Hepatocyte (in vitro differentiated cells): ENCODE data around the gene SOX4. TPM values are rescaled to one million over a fixed set of nuclear protein-coding genes. Genes with fewer than 3 reads are reported as not detected.

ENCODE experiments used
- DNase-seq: peaks from one replicate; pipeline ENCODE4 v3.0.0-alpha.2; 2016; ENCODE audit warnings: low spot score
- H2AFZ ChIP-seq: fragments of 200-600 bp; sonication (generic); 2 replicates; pipeline ENCODE4 v1.6.0; 2016; ENCODE audit warnings: antibody characterized with exemption, mild to moderate bottlenecking
- H3K27ac ChIP-seq: fragments of 200-600 bp; sonication (generic); 2 replicates; pipeline ENCODE4 v1.5.1; 2016; ENCODE audit warnings: mild to moderate bottlenecking
- H3K27me3 ChIP-seq: fragments of 200-600 bp; sonication (generic); 2 replicates; pipeline ENCODE4 v1.6.1; 2016
- H3K36me3 ChIP-seq: fragments of 200-600 bp; sonication (generic); replicated peaks from 2 replicates; pipeline ENCODE4 v1.5.1; 2016; ENCODE audit warnings: low read depth; ENCODE audit not compliant: insufficient read depth
- H3K4me1 ChIP-seq: fragments of 200-600 bp; sonication (generic); 2 replicates; pipeline ENCODE4 v1.5.1; 2016; ENCODE audit warnings: mild to moderate bottlenecking, moderate library complexity; ENCODE audit not compliant: insufficient read depth
- H3K4me2 ChIP-seq: fragments of 200-600 bp; sonication (generic); 2 replicates; pipeline ENCODE4 v1.6.0; 2016
- H3K4me3 ChIP-seq: fragments of 200-600 bp; sonication (generic); 2 replicates; pipeline ENCODE4 v1.5.1; 2016; ENCODE audit warnings: mild to moderate bottlenecking
- H3K79me2 ChIP-seq: fragments of 200-600 bp; sonication (generic); 2 replicates; pipeline ENCODE4 v1.6.0; 2017; ENCODE audit warnings: mild to moderate bottlenecking
- H3K9me2 ChIP-seq: fragments of 200-600 bp; sonication (generic); replicated peaks from 2 replicates; pipeline ENCODE4 v1.6.0; 2017; ENCODE audit warnings: mild to moderate bottlenecking; ENCODE audit not compliant: insufficient read depth
- H3K9me3 ChIP-seq: fragments of 200-600 bp; sonication (generic); 2 replicates; pipeline ENCODE4 v1.5.1; 2016; ENCODE audit warnings: low read depth, mild to moderate bottlenecking
- H4K20me1 ChIP-seq: fragments of 200-600 bp; sonication (generic); 2 replicates; pipeline ENCODE4 v1.6.0; 2016; ENCODE audit warnings: mild to moderate bottlenecking; ENCODE audit not compliant: insufficient read depth, poor library complexity, severe bottlenecking
- CTCF ChIP-seq: fragments of 200-600 bp; sonication (generic); IDR thresholded peaks from 2 replicates; pipeline ENCODE4 v1.5.1; 2016; ENCODE audit warnings: antibody characterized with exemption, mild to moderate bottlenecking; ENCODE audit not compliant: poor library complexity
- EZH2 ChIP-seq: fragments of 200-600 bp; sonication (generic); IDR thresholded peaks from 2 replicates; pipeline ENCODE4 v1.6.1; 2016; ENCODE audit warnings: antibody characterized with exemption, mild to moderate bottlenecking, borderline replicate concordance
- EZH2phosphoT487 ChIP-seq: fragments of 200-600 bp; sonication (generic); IDR thresholded peaks from one replicate; pipeline ENCODE4 v1.6.1; 2018; ENCODE audit warnings: antibody characterized with exemption, mild to moderate bottlenecking, low read depth, moderate library complexity; ENCODE audit not compliant: unreplicated experiment, severe bottlenecking
- WGBS: methylation state at CpG from one replicate; pipeline ENCODE4 v1.1.6; 2016; ENCODE audit warnings: low lambda C conversion rate; ENCODE audit errors: missing lambda C conversion rate; 5-methylcytosine and 5-hydroxymethylcytosine counted together
- polyA plus RNA-seq: library from polyadenylated mRNA; unstranded; fragments of >200 nt; fragmentation: Nextera tagmentation; extraction: Ambion mirVana; gene quantifications from 2 replicates; pipeline ENCODE4 v1.2.1, GENCODE V29; 2016
- total RNA-seq: library from RNA; depleted of rRNA; stranded (reverse); fragments of >200 nt; gene quantifications from 2 replicates; pipeline ENCODE4 v1.2.3, GENCODE V29; 2014

SOX4 gene
- total and polyA plus RNA-seq, 2 experiments from 2014 or later: 62.2 to 92.5 TPM

- TF ChIP-seq EZH2: no peak
- 36% methylated on average over 3 of the region's 3 CpGs for WGBS
- Histone ChIP-seq H3K4me3 (no peak overlapping the region), H3K27ac (no peak overlapping the region), H3K9me3 (no peaks in the 10 kb centered on the region), H3K36me3 (no peaks in the 10 kb centered on the region), H3K9me2 (no peaks in the 10 kb centered on the region), H3K79me2 (peaks cover 54% of the 10 kb centered on the region), H2AFZ (no peak overlapping the region), H3K4me1 (peaks cover 5% of the 10 kb centered on the region), H3K4me2 (peak overlapping the region; percentile 80), H3K27me3 (no peaks in the 10 kb centered on the region), H4K20me1 (peaks cover 31% of the 10 kb centered on the region)
- DNase-seq: no peak
These were observed 5.6 kb downstream of the SOX4 start for GRCh38 chr6:21599051-21599696.

GRCh38 chr6:21601339-21601923 lies 7.9 kb downstream of the SOX4 start:
- Histone ChIP-seq H3K27ac (no peak overlapping the region), H4K20me1 (peaks cover 26% of the 10 kb centered on the region), H3K27me3 (no peaks in the 10 kb centered on the region), H3K79me2 (peaks cover 34% of the 10 kb centered on the region), H3K4me1 (peaks cover 5% of the 10 kb centered on the region), H3K9me3 (no peaks in the 10 kb centered on the region), H2AFZ (no peak overlapping the region), H3K4me2 (no peak overlapping the region), H3K36me3 (no peaks in the 10 kb centered on the region), H3K4me3 (no peak overlapping the region), H3K9me2 (no peaks in the 10 kb centered on the region)
- WGBS: 93% methylated on average over 9 of the region's 9 CpGs
- TF ChIP-seq EZH2phosphoT487 (no peak), CTCF (no peak)
- DNase-seq: no peak

GRCh38 chr6:21601932-21602390 lies 8.4 kb downstream of the SOX4 start:
- whole genome bisulfite sequencing: over 99% methylated on average over 23 of the region's 23 CpGs
- H3K27ac ChIP-seq: no peak overlapping the region
- DNase-seq: no peak
- H3K4me1 ChIP-seq: peaks cover 5% of the 10 kb centered on the region
- no peaks in the 10 kb centered on the region for H3K9me2 ChIP-seq
- no peaks in the 10 kb centered on the region for H3K9me3 ChIP-seq
- no peak overlapping the region for H3K4me2 ChIP-seq
- no peak overlapping the region for H2AFZ ChIP-seq
- H3K79me2 ChIP-seq: peaks cover 29% of the 10 kb centered on the region
- peaks cover 26% of the 10 kb centered on the region for H4K20me1 ChIP-seq
- H3K4me3 ChIP-seq: no peak overlapping the region
- H3K27me3 ChIP-seq: no peaks in the 10 kb centered on the region
- TF ChIP-seq EZH2phosphoT487: no peak
- TF ChIP-seq EZH2: no peak
- no peak for TF ChIP-seq CTCF
- no peaks in the 10 kb centered on the region for H3K36me3 ChIP-seq

GRCh38 chr6:21603082-21603952 lies 9.8 kb downstream of the SOX4 start:
- H3K4me2 ChIP-seq: no peak overlapping the region
- peaks cover 14% of the 10 kb centered on the region for H4K20me1 ChIP-seq
- TF ChIP-seq EZH2phosphoT487 (no peak), EZH2 (no peak), CTCF (no peak)
- peaks cover 16% of the 10 kb centered on the region for H3K79me2 ChIP-seq
- H3K9me2 ChIP-seq: no peaks in the 10 kb centered on the region
- no peak overlapping the region for H2AFZ ChIP-seq
- DNase-seq: no peak
- 67% methylated on average over 5 of the region's 5 CpGs for WGBS
- no peak overlapping the region for H3K4me3 ChIP-seq
- H3K9me3 ChIP-seq: no peaks in the 10 kb centered on the region
- no peaks in the 10 kb centered on the region for H3K36me3 ChIP-seq
- H3K27ac ChIP-seq: no peak overlapping the region
- H3K4me1 ChIP-seq: peaks cover 5% of the 10 kb centered on the region
- H3K27me3 ChIP-seq: no peaks in the 10 kb centered on the region
